H1 (cell line): ENCODE data around the gene ITM2B.

Source experiments
- CHD2 ChIP-seq: IDR thresholded peaks from 2 replicates; pipeline ENCODE4 v1.6.1; 2012; ENCODE audit warnings: low read length, improper control_type of control experiment
- CTCF ChIP-seq, 3 experiments: IDR thresholded peaks; 1 replicate in 2 of 3; 2 replicates in 1 of 3; pipeline versions ENCODE4 v1.5.1 to v1.6.1; 2011; ENCODE audit warnings: low read length in 3 of 3, mild to moderate bottlenecking in 3 of 3, inconsistent platforms in 2 of 3, low read depth in 1 of 3, moderate library complexity in 1 of 3; ENCODE audit not compliant: insufficient read depth in 1 of 3; ENCODE audit errors: control extremely low read depth in 1 of 3
- EZH2 ChIP-seq: fragments of 200-600 bp; sonication (generic); IDR thresholded peaks from 2 replicates; pipeline ENCODE4 v1.7.1; 2012; ENCODE audit warnings: low read depth, mild to moderate bottlenecking, moderate library complexity, low read length, inconsistent platforms; ENCODE audit not compliant: severe bottlenecking
- KDM5A ChIP-seq: fragments of 200-600 bp; IDR thresholded peaks from 2 replicates; pipeline ENCODE4 v1.7.1; 2012; ENCODE audit warnings: mild to moderate bottlenecking, low read length, inconsistent platforms, mixed read lengths
- MAFK ChIP-seq: IDR thresholded peaks from 2 replicates; pipeline ENCODE4 v1.6.1; 2012; ENCODE audit warnings: low read depth, mild to moderate bottlenecking, improper control_type of control experiment, low read length
- POLR2A ChIP-seq, 2 experiments: IDR thresholded peaks; 1 replicate in 1 of 2; 2 replicates in 1 of 2; pipeline ENCODE4 v1.6.1; 2011; ENCODE audit warnings: low read depth in 2 of 2, low read length in 2 of 2, mild to moderate bottlenecking in 2 of 2; ENCODE audit errors: control extremely low read depth in 1 of 2
- POLR2AphosphoS5 ChIP-seq: IDR thresholded peaks from 2 replicates; pipeline ENCODE4 v1.6.1; 2011; ENCODE audit warnings: low read depth, low read length
- RAD21 ChIP-seq, 2 experiments: IDR thresholded peaks in 1 of 2; conservative IDR thresholded peaks in 1 of 2; 2 replicates each; pipeline ENCODE4 v1.6.1; 2011; ENCODE audit warnings: low read depth in 2 of 2, low read length in 2 of 2, improper control_type of control experiment in 1 of 2, inconsistent platforms in 1 of 2, mild to moderate bottlenecking in 1 of 2, moderate library complexity in 1 of 2
- RBBP5 ChIP-seq: IDR thresholded peaks from 2 replicates; pipeline ENCODE4 v1.7.1; 2012; ENCODE audit warnings: low read depth, mild to moderate bottlenecking, inconsistent platforms, low read length, moderate library complexity, borderline replicate concordance
- RFX5 ChIP-seq: IDR thresholded peaks from 2 replicates; pipeline ENCODE4 v1.6.1; 2011; ENCODE audit warnings: low read depth, low read length, improper control_type of control experiment, borderline replicate concordance
- SIX5 ChIP-seq: IDR thresholded peaks from 2 replicates; pipeline ENCODE4 v1.6.1; 2011; ENCODE audit warnings: mild to moderate bottlenecking, low read depth, low read length
- SUZ12 ChIP-seq: fragments of 200-600 bp; sonication (generic); IDR thresholded peaks from 2 replicates; pipeline ENCODE4 v1.6.1; 2012; ENCODE audit warnings: mild to moderate bottlenecking, inconsistent platforms, low read length, moderate library complexity, mixed read lengths
- TAF1 ChIP-seq: IDR thresholded peaks from 2 replicates; pipeline ENCODE4 v1.6.1; 2011; ENCODE audit warnings: mild to moderate bottlenecking, low read depth, low read length
- YY1 ChIP-seq: IDR thresholded peaks from 2 replicates; pipeline ENCODE4 v1.6.1; 2011; ENCODE audit warnings: low read depth, mild to moderate bottlenecking, low read length

- TF ChIP-seq POLR2A (IDR thresholded peaks at IDR 0.05; ENCODE audit: control extremely low read depth in 1 of 2, low read depth in 2 of 2, low read length in 2 of 2), result no peak
- TF ChIP-seq CTCF (IDR thresholded peaks at IDR 0.05; ENCODE audit: control extremely low read depth in 1 of 3, insufficient read depth in 1 of 3, low read depth in 1 of 3, low read length in 3 of 3), result no peak
- no peak for TF ChIP-seq CHD2
- TF ChIP-seq EZH2, result no peak
- TF ChIP-seq YY1, result no peak
- TF ChIP-seq KDM5A, result no peak
- no peak for TF ChIP-seq SIX5
- TF ChIP-seq RBBP5, result no peak
- TF ChIP-seq RAD21 (IDR thresholded peaks at IDR 0.05 in 1 of 2, conservative IDR thresholded peaks at IDR 0.05 in 1 of 2; ENCODE audit: low read depth in 2 of 2, low read length in 2 of 2), result no peak
- no peak for TF ChIP-seq MAFK
- TF ChIP-seq POLR2AphosphoS5, result no peak
- no peak for TF ChIP-seq SUZ12
- TF ChIP-seq TAF1, result no peak
- no peak for TF ChIP-seq RFX5
These were observed 12.4 kb upstream of the ITM2B start for GRCh38 chr13:48220592-48220980.
